Caco-2 (cell line): Measurements from ENCODE around the gene SLC43A3. TPM values are rescaled to one million over a fixed set of nuclear protein-coding genes. Genes with fewer than 3 reads are reported as not detected.

Experiments used
- BruUV-seq: library from RNA; stranded (reverse); fragments of 400-500 nt; replicated peaks from 2 replicates; lab custom pipeline; 2021; lab: Mats Ljungman, UMichigan
- CTCF ChIA-PET: fragments of 300-600 bp; sonication (Branson Sonifier 250); formaldehyde crosslinking; loops from one replicate; lab custom pipeline; 2022; ENCODE audit warnings: antibody characterized with exemption; lab: Charles Lee
- POLR2A ChIA-PET: fragments of 300-600 bp; sonication (Branson Sonifier 250); formaldehyde crosslinking; loops from one replicate; lab custom pipeline; 2022; ENCODE audit warnings: antibody characterized with exemption; lab: Charles Lee
- DNase-seq, 2 experiments: peaks; one replicate each; pipeline versions ENCODE4 v3.0.0 to v3.0.0-alpha.2; 2020 to 2022
- H3K27me3 ChIP-seq: replicated peaks from 2 replicates; pipeline ENCODE4 v1.6.0; 2011; ENCODE audit warnings: low read length; ENCODE audit not compliant: control insufficient read depth, insufficient read depth
- H3K36me3 ChIP-seq: 2 replicates; pipeline ENCODE4 v1.5.1; 2011; ENCODE audit warnings: low read length; ENCODE audit not compliant: control insufficient read depth, insufficient read depth
- H3K4me1 ChIP-seq: fragments of 250-450 bp; sonication (Bioruptor Pico); 2 replicates; pipeline ENCODE4 v1.5.1; 2020; ENCODE audit warnings: mild to moderate bottlenecking
- H3K4me3 ChIP-seq: 2 replicates; pipeline ENCODE4 v1.5.1; 2011; ENCODE audit warnings: low read depth, mild to moderate bottlenecking, control low read depth, low read length
- H3K9me3 ChIP-seq: fragments of 250-450 bp; sonication (Bioruptor Pico); 2 replicates; pipeline ENCODE4 v1.5.1; 2020; ENCODE audit warnings: mild to moderate bottlenecking, moderate library complexity
- H3K27ac Mint-ChIP-seq: one replicate; pipeline ENCODE4 v1.8.0; 2022; ENCODE audit warnings: mixed read lengths; ENCODE audit not compliant: unreplicated experiment
- H3K27me3 Mint-ChIP-seq: one replicate; pipeline ENCODE4 v1.8.0; 2022; ENCODE audit warnings: mixed read lengths; ENCODE audit not compliant: insufficient read depth, unreplicated experiment
- H3K36me3 Mint-ChIP-seq: one replicate; pipeline ENCODE4 v1.8.0; 2022; ENCODE audit warnings: mild to moderate bottlenecking, mixed read lengths; ENCODE audit not compliant: insufficient read depth, unreplicated experiment
- H3K4me1 Mint-ChIP-seq: one replicate; pipeline ENCODE4 v1.8.0; 2022; ENCODE audit warnings: low read depth, mixed read lengths; ENCODE audit not compliant: unreplicated experiment
- H3K4me3 Mint-ChIP-seq: one replicate; pipeline ENCODE4 v1.8.0; 2022; ENCODE audit warnings: mild to moderate bottlenecking, moderate library complexity, mixed read lengths; ENCODE audit not compliant: unreplicated experiment
- H3K9me3 Mint-ChIP-seq: one replicate; pipeline ENCODE4 v1.8.0; 2022; ENCODE audit warnings: mixed read lengths; ENCODE audit not compliant: unreplicated experiment
- intact Hi-C: fragments of 100-400 bp; cut with micrococcal nuclease; formaldehyde crosslinking; loops from one replicate; pipeline ENCODE4 v1.10.0; 2022; ENCODE audit not compliant: unreplicated experiment
- total RNA-seq: library from RNA; stranded (reverse); gene quantifications from 2 replicates; pipeline ENCODE4 v1.2.3, GENCODE V29; 2022
- TF ChIP-seq, protein P1 (sequence below), 2 experiments: fragments of 200-600 bp in 1 of 2; IDR thresholded peaks; 1 replicate in 1 of 2; 2 replicates in 1 of 2; pipeline versions ENCODE4 v1.5.1 to v1.8.0; 2011 to 2022; ENCODE audit warnings: antibody characterized with exemption in 1 of 2, control low read depth in 1 of 2, inconsistent platforms in 1 of 2, low read depth in 1 of 2, low read length in 1 of 2, mild to moderate bottlenecking in 1 of 2, moderate library complexity in 1 of 2; ENCODE audit not compliant: insufficient read depth in 1 of 2, severe bottlenecking in 1 of 2, unreplicated experiment in 1 of 2

SLC43A3 gene
- total RNA-seq, 1 experiment from 2014 or later = not detected

DNA sequence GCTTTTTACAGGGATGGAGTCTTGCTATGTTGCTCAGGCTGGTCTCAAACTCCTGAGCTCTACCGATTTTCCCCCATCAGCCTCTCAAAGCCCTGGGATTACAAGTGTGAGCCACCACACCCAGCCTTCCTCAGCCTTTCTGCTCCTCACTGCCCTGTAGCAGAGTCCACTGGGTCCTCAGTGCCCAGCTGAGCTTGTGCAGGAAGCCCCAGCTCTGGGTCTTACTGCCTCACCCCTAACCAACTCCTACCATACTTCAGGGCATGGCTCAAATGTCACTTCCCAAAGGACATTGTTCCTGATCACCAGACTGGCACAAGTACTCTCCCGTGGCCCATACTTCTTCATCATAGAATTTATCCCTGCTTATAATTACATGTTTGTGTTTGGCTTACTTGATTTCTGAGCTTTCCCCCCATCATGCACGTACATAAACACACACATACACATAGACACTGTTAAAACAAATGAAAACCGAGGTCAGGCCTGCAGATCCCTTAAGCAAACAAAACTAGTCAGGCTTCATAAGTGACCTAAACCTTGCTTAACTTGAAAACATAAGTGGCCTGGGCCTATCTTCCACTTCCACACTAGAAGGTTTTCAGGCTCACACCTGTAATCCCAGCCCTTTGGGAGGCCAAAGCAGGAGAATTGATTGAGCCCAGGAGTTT, 14.0 kb upstream of the SLC43A3 start:
- H3K4me1 Mint-ChIP-seq = peaks cover 16% of the 10 kb centered on the region
- BruUV-seq = no TSS peak
- POLR2A ChIA-PET = no interaction called here
- no peaks in the 10 kb centered on the region for H3K36me3 Mint-ChIP-seq
- no peak for DNase-seq
- H3K4me3 ChIP-seq = no peak overlapping the region
- no peaks in the 10 kb centered on the region for H3K27me3 ChIP-seq
- H3K4me3 Mint-ChIP-seq = no peak overlapping the region
- no peak overlapping the region for H3K27ac Mint-ChIP-seq
- CTCF ChIA-PET = interaction anchor here (0.7 kb wide), 1 partner anchor 20 kb away, joined by 3 read pairs; the partner anchor contains the start of gene RTN4RL2
- H3K4me1 ChIP-seq = peaks cover 7% of the 10 kb centered on the region
- H3K36me3 ChIP-seq = no peaks in the 10 kb centered on the region
- no peaks in the 10 kb centered on the region for H3K27me3 Mint-ChIP-seq
- H3K9me3 Mint-ChIP-seq = no peaks in the 10 kb centered on the region
- TF ChIP-seq, protein P1, sequence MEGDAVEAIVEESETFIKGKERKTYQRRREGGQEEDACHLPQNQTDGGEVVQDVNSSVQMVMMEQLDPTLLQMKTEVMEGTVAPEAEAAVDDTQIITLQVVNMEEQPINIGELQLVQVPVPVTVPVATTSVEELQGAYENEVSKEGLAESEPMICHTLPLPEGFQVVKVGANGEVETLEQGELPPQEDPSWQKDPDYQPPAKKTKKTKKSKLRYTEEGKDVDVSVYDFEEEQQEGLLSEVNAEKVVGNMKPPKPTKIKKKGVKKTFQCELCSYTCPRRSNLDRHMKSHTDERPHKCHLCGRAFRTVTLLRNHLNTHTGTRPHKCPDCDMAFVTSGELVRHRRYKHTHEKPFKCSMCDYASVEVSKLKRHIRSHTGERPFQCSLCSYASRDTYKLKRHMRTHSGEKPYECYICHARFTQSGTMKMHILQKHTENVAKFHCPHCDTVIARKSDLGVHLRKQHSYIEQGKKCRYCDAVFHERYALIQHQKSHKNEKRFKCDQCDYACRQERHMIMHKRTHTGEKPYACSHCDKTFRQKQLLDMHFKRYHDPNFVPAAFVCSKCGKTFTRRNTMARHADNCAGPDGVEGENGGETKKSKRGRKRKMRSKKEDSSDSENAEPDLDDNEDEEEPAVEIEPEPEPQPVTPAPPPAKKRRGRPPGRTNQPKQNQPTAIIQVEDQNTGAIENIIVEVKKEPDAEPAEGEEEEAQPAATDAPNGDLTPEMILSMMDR (IDR thresholded peaks at IDR 0.05; ENCODE audit: insufficient read depth in 1 of 2, low read depth in 1 of 2, low read length in 1 of 2, severe bottlenecking in 1 of 2, unreplicated experiment in 1 of 2) = no peak
- intact Hi-C loops = no loop called here
- H3K9me3 ChIP-seq = no peaks in the 10 kb centered on the region

DNA sequence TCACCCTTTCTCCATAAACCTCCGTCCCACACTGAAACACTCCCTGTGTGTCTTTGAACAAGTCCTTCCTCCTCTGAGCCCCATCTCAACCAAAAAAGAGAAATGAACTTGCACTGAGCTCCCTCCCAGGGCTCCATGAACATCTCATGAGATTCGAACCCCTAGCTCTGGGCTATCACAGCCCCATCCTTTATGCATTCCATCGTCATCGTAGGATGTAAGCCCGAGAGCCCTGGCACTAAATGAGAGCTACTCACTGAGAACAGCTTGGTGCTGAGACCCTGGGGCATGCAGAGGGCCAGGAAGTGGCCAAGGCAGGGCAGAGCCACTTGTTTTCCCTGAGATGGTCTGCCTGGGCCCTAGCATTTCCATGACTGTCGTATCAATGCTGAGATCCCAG, 12.9 kb upstream of the SLC43A3 start:
- Mint-ChIP-seq H3K4me3 (no peak overlapping the region), H3K9me3 (no peaks in the 10 kb centered on the region), H3K4me1 (peaks cover 16% of the 10 kb centered on the region), H3K36me3 (no peaks in the 10 kb centered on the region), H3K27me3 (no peaks in the 10 kb centered on the region), H3K27ac (no peak overlapping the region)
- no peaks in the 10 kb centered on the region for H3K27me3 ChIP-seq
- intact Hi-C loops = no loop called here
- no peaks in the 10 kb centered on the region for H3K9me3 ChIP-seq
- no peak overlapping the region for H3K4me3 ChIP-seq
- CTCF ChIA-PET = interaction anchor here (1.7 kb wide), 1 partner anchor 94 kb away, joined by 3 read pairs; no protein-coding TSS in a partner anchor
- TF ChIP-seq, protein P1 (IDR thresholded peaks at IDR 0.05; ENCODE audit: insufficient read depth in 1 of 2, low read depth in 1 of 2, low read length in 1 of 2, severe bottlenecking in 1 of 2, unreplicated experiment in 1 of 2) = no peak
- POLR2A ChIA-PET = no interaction called here
- peaks cover 11% of the 10 kb centered on the region for H3K4me1 ChIP-seq
- BruUV-seq = no TSS peak
- no peaks in the 10 kb centered on the region for H3K36me3 ChIP-seq
- DNase-seq = no peak

DNA sequence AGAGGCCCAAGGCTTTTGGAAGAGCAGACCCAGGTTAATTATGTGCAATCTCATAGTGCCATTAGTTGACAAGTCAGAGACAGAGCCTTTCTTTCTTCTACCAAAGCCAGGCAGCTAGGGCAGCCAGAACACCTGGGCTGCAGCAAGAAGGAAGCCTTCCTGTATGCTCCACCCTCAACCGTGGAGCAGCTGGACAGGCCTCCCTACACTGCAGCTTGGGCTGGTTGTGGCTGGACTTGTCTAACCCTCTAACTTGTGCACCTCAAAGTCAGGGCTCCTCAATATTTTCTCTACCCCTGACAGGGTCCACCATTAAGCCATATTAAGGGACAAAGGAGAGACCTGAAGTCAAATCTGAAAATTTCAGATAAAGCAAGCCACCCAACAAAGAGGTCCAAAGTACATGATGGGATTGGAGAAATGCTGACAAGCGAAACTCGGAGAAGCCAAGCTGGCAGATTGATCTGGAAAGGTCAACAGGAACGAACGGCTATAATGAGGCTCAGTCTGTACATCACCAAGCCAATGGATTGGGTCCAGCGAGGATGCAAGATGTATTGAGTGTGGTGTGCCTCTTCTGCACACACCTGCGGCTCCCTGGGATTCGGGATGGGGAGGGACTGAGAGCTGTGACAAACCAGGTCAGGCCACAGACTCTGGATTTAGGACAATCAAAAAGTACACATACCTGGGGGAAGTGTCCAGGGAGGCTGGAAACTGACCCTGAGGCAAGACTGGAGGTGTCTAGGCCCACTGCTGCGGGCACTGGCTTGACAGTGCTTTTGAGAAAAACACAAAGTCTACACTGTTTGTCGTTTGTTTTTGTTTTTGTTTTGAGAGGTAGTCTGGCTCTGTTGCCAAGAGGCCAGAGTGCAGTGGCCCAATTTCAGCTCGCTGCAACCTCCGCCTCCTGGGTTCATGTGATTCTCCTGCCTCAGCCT, 11.7 kb upstream of the SLC43A3 start:
- no peaks in the 10 kb centered on the region for H3K36me3 ChIP-seq
- H3K27me3 ChIP-seq = no peaks in the 10 kb centered on the region
- CTCF ChIA-PET = interaction anchor here (1.7 kb wide), 1 partner anchor 93 kb away, joined by 3 read pairs; no protein-coding TSS in a partner anchor
- no peak for DNase-seq
- no peaks in the 10 kb centered on the region for H3K9me3 ChIP-seq
- POLR2A ChIA-PET = no interaction called here
- TF ChIP-seq, protein P1 (IDR thresholded peaks at IDR 0.05; ENCODE audit: insufficient read depth in 1 of 2, low read depth in 1 of 2, low read length in 1 of 2, severe bottlenecking in 1 of 2, unreplicated experiment in 1 of 2) = no peak
- H3K27ac Mint-ChIP-seq = no peak overlapping the region
- H3K4me1 Mint-ChIP-seq = peaks cover 16% of the 10 kb centered on the region
- intact Hi-C loops = no loop called here
- peaks cover 4% of the 10 kb centered on the region; the same call in 1 of the 2 replicates for H3K4me1 ChIP-seq
- H3K36me3 Mint-ChIP-seq = no peaks in the 10 kb centered on the region
- H3K27me3 Mint-ChIP-seq = no peaks in the 10 kb centered on the region
- no peak overlapping the region for H3K4me3 Mint-ChIP-seq
- H3K4me3 ChIP-seq = no peak overlapping the region
- no TSS peak for BruUV-seq
- H3K9me3 Mint-ChIP-seq = no peaks in the 10 kb centered on the region
